Central memory CD8-positive, alpha-beta T cell (primary cell): ENCODE measurements around the gene KIF1C.

Source experiments
- ATAC-seq: fragments of 150-1000 bp; cut with Tn5 transposase; replicated peaks from 2 replicates; pipeline ENCODE4 v1.10.0; 2022; ENCODE audit warnings: mild to moderate bottlenecking, moderate FRiP score, moderate number of reproducible peaks; ENCODE audit not compliant: poor library complexity, severe bottlenecking; ENCODE audit errors: extremely low read depth
- DNase-seq, 2 donors: peaks; one replicate each; pipeline ENCODE4 v3.0.0; 2021; ENCODE audit warnings: low spot score in 2 of 2
- H3K27ac Mint-ChIP-seq: one replicate; pipeline ENCODE4 v1.8.0; 2022; ENCODE audit warnings: low read depth, mild to moderate bottlenecking, moderate library complexity, mixed read lengths
- H3K27me3 Mint-ChIP-seq: one replicate; pipeline ENCODE4 v1.8.0; 2022; ENCODE audit warnings: mixed read lengths
- H3K36me3 Mint-ChIP-seq: one replicate; pipeline ENCODE4 v1.8.0; 2022; ENCODE audit warnings: mild to moderate bottlenecking, moderate library complexity, mixed read lengths; ENCODE audit not compliant: insufficient read depth
- H3K4me1 Mint-ChIP-seq: one replicate; pipeline ENCODE4 v1.8.0; 2022; ENCODE audit warnings: mixed read lengths
- H3K4me3 Mint-ChIP-seq: one replicate; pipeline ENCODE4 v1.8.0; 2022; ENCODE audit warnings: mild to moderate bottlenecking, moderate library complexity, mixed read lengths
- H3K9me3 Mint-ChIP-seq: one replicate; pipeline ENCODE4 v1.8.0; 2022; ENCODE audit warnings: mixed read lengths

The KIF1C gene

DNA sequence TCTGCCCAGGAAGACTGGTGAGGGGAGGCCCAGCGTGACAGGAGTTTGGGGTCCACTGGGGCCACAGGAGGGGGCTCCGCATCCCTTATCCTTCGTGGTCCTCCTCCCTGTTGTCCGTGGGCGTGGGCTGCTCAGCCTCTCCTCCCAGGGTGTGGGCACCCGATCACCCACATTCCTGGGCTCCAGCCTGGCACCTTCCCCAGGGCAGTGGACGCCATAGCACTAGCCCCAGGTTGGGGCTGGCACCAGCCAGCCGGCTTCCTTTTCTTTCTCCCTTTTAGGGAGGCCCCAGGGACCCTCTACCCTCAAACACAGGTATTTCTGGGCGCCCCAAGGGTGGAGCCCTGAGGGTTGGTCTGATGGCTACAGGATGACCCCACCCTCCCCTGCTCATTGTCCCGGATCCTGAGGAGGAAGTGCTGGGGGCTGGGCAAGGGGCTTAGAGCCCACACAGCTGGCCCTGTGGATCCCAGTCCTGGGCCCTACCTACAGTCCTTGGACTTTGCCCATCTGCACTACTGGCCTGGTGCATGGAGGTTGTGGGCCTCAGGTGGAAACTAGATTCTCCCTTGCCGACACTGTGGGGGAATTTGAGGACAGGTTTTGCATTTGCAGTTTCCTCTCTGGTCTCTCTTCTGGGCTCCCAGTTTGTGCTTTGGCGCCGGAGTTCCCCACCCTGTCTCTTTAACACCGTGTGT lies 1.1 kb downstream of the KIF1C start:
- Mint-ChIP-seq H3K9me3 (no peaks in the 10 kb centered on the region), H3K4me3 (peak overlapping the region; percentile 86), H3K27ac (peak overlapping the region; percentile 82), H3K4me1 (peaks cover 39% of the 10 kb centered on the region), H3K27me3 (no peaks in the 10 kb centered on the region), H3K36me3 (peaks cover 20% of the 10 kb centered on the region)
- ATAC-seq (no peak), DNase-seq (no peak)

- no peaks in the 10 kb centered on the region for H3K9me3 Mint-ChIP-seq
These were observed 1.8 kb downstream of the KIF1C start for GRCh38 chr17:4999430-5000093.

DNA sequence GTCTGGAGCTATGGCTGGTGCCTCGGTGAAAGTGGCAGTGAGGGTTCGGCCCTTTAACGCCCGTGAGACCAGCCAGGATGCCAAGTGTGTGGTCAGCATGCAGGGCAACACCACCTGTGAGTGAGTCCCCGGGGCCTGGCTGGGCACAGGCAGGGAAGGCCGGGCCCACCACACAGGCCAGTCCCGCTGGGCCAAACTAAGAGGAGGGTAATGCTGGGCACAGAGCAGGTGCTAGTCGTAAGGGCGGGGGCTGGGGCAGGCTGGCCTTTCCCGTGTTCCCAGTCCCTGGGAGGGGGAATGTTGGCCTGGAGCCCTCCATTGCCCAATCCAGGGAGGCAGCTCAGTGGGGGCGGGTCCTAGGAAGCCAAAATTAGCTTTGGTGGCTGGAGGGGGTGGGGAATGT lies 2.5 kb downstream of the KIF1C start:
- Mint-ChIP-seq H3K27me3 (no peaks in the 10 kb centered on the region), H3K36me3 (peaks cover 30% of the 10 kb centered on the region), H3K4me3 (no peak overlapping the region), H3K27ac (no peak overlapping the region), H3K4me1 (peaks cover 36% of the 10 kb centered on the region), H3K9me3 (no peaks in the 10 kb centered on the region)
- ATAC-seq (no peak), DNase-seq (no peak)

More at GRCh38 chr17:4999430-5000093, 1.8 kb downstream of the KIF1C start:
- H3K27ac Mint-ChIP-seq: peak overlapping the region; percentile 82
- no peak for DNase-seq
- H3K27me3 Mint-ChIP-seq: no peaks in the 10 kb centered on the region
- peaks cover 39% of the 10 kb centered on the region for H3K4me1 Mint-ChIP-seq
- peak overlapping the region; percentile 86 for H3K4me3 Mint-ChIP-seq
- ATAC-seq: no peak
- H3K36me3 Mint-ChIP-seq: peaks cover 27% of the 10 kb centered on the region

- H3K9me3 Mint-ChIP-seq: no peaks in the 10 kb centered on the region
- peaks cover 28% of the 10 kb centered on the region for H3K4me1 Mint-ChIP-seq
- H3K27ac Mint-ChIP-seq: no peak overlapping the region
- DNase-seq (no peak), ATAC-seq (no peak)
- H3K36me3 Mint-ChIP-seq: peaks cover 28% of the 10 kb centered on the region
- H3K4me3 Mint-ChIP-seq: no peak overlapping the region
- no peaks in the 10 kb centered on the region for H3K27me3 Mint-ChIP-seq
These were observed 4.5 kb downstream of the KIF1C start for GRCh38 chr17:5002121-5002788.

DNA sequence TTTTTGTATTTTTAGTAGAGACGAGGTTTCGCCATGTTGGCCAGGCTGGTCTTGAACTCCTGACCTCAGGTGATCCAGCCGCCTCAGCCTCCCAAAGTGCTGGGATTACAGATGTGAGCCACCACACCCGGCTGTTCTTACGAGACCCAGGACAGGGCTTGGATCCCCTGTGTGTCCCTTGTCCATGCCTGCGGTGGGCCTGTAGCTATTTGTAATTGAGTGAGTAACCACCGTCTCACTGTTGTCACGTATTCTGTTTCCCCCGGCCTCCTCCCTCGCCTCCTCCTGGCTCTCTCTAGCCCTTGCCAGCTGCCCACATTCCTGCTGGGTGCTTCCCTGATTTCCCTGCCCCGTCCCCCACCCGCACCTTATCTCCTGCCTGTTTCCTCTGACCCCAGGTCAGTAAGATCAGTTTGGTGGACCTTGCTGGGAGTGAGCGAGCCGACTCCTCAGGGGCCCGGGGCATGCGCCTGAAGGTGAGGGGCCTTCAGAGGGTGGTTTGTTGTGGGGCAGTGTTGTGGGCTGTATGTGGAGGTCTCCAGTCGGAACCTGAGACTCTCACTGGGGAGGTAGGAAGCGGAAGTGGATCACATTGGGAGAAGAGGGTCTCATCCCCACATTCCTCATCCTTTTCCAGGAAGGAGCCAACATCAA lies 5.6 kb downstream of the KIF1C start:
- Mint-ChIP-seq H3K4me3 (no peak overlapping the region), H3K27ac (no peak overlapping the region), H3K4me1 (peaks cover 26% of the 10 kb centered on the region), H3K9me3 (no peaks in the 10 kb centered on the region), H3K36me3 (peaks cover 25% of the 10 kb centered on the region), H3K27me3 (no peaks in the 10 kb centered on the region)
- ATAC-seq (no peak), DNase-seq (no peak)

- Mint-ChIP-seq H3K27me3 (no peaks in the 10 kb centered on the region), H3K4me1 (peaks cover 9% of the 10 kb centered on the region), H3K4me3 (no peak overlapping the region), H3K27ac (peak overlapping the region; percentile 79), H3K9me3 (no peaks in the 10 kb centered on the region), H3K36me3 (peaks cover 9% of the 10 kb centered on the region)
- DNase-seq (no peak), ATAC-seq (no peak)
These were observed 14.2 kb downstream of the KIF1C start for GRCh38 chr17:5011928-5012327.

DNA sequence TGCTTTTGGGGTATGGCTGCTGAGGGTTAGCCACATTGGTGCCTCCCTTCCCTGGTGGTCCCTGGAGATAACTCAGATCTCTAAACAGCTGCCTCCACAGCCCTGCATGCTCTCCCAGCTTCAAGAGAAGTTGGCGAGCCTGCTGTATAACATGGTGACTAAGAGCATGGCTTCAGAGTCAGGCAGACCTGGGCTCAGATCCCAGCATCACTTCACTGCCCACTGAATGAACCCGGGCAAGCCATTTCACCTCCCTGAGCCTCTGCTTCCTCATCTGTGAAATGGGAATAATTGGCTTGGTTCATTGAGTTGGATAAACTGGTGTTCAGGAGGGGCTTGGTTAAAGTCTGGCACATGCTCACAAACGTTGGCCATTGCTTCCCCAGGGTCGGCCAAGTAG lies 16.6 kb downstream of the KIF1C start:
- no peak for ATAC-seq

DNA sequence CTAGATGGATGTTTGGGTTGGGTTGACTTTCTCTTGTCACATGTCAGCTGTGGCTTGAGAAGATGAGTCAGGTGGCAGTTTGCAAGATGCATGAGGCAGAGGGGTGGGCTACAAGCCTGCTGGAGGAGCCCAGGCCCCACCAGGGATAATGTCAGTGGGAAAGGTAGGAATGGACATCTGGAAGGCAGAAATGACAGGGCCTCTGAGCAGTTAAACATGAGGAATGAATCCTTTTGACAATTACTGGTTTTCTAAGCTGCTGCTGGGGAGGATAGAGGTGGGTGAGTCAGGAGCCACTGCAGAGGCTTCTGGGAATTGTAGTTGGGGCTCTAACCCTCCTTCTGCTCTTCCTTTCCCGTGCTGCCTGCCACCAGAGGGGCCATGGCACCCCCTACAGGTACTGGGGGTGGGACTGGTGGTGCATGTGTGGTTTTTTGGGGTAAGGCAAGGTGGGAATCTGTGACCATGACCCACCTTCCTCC lies 21.8 kb downstream of the KIF1C start:
- Mint-ChIP-seq H3K27me3 (no peaks in the 10 kb centered on the region), H3K4me1 (peaks cover 7% of the 10 kb centered on the region), H3K27ac (peak overlapping the region; percentile 82), H3K4me3 (no peak overlapping the region), H3K36me3 (peaks cover 36% of the 10 kb centered on the region), H3K9me3 (no peaks in the 10 kb centered on the region)
- ATAC-seq (no peak), DNase-seq (no peak)

More for the DNA sequence above, 16.6 kb downstream of the KIF1C start:
- peaks cover 15% of the 10 kb centered on the region for H3K36me3 Mint-ChIP-seq
- DNase-seq: no peak
- peaks cover 12% of the 10 kb centered on the region for H3K4me1 Mint-ChIP-seq
- no peak overlapping the region for H3K4me3 Mint-ChIP-seq
- no peaks in the 10 kb centered on the region for H3K9me3 Mint-ChIP-seq
- H3K27ac Mint-ChIP-seq: no peak overlapping the region
- no peaks in the 10 kb centered on the region for H3K27me3 Mint-ChIP-seq

GRCh38 chr17:5020502-5021023 lies 22.8 kb downstream of the KIF1C start:
- Mint-ChIP-seq H3K4me3 (no peak overlapping the region), H3K9me3 (no peaks in the 10 kb centered on the region), H3K27me3 (no peaks in the 10 kb centered on the region), H3K27ac (no peak overlapping the region), H3K36me3 (peaks cover 35% of the 10 kb centered on the region), H3K4me1 (peaks cover 7% of the 10 kb centered on the region)
- ATAC-seq: no peak
- no peak for DNase-seq

- no peaks in the 10 kb centered on the region for H3K9me3 Mint-ChIP-seq
- DNase-seq (no peak), ATAC-seq (no peak)
- H3K36me3 Mint-ChIP-seq: peaks cover 31% of the 10 kb centered on the region
- peaks cover 7% of the 10 kb centered on the region for H3K4me1 Mint-ChIP-seq
- H3K27me3 Mint-ChIP-seq: no peaks in the 10 kb centered on the region
- H3K4me3 Mint-ChIP-seq: no peak overlapping the region
- no peak overlapping the region for H3K27ac Mint-ChIP-seq
These were observed 24.5 kb downstream of the KIF1C start for GRCh38 chr17:5022171-5022711.

GRCh38 chr17:5023588-5024147 lies 25.9 kb downstream of the KIF1C start:
- Mint-ChIP-seq H3K36me3 (peaks cover 30% of the 10 kb centered on the region), H3K4me1 (peaks cover 7% of the 10 kb centered on the region), H3K9me3 (no peaks in the 10 kb centered on the region), H3K4me3 (no peak overlapping the region), H3K27me3 (no peaks in the 10 kb centered on the region), H3K27ac (no peak overlapping the region)
- no peak for ATAC-seq
- no peak for DNase-seq

DNA sequence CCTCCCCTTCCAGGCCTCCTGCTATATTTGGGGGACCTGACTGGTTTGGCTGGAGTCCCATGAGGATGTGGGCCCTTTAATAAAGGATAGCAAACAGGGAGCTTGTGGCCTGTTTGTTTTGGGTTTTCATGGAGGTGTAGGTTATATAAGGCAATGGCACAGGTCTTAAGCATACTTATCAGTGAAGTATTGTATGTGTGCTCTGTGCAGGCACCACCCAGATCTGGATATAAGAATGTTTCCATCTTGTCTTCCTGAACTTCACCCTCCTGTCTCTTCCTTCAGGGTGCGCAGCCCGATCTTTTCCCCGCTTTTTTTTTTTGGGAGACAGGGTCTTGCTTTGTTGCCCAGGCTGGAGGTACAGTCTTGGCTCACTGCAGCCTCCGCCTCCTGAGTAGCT lies 26.9 kb downstream of the KIF1C start:
- H3K27ac Mint-ChIP-seq: no peak overlapping the region

More for the DNA sequence above, 26.9 kb downstream of the KIF1C start:
- ATAC-seq: no peak
- Mint-ChIP-seq H3K4me1 (peaks cover 2% of the 10 kb centered on the region), H3K9me3 (no peaks in the 10 kb centered on the region), H3K27me3 (no peaks in the 10 kb centered on the region), H3K36me3 (peaks cover 25% of the 10 kb centered on the region), H3K4me3 (no peak overlapping the region)
- DNase-seq: no peak
